Aorta (tissue), 5 donors: ENCODE results near the gene ARFGEF3. TPM values are rescaled to one million over a fixed set of nuclear protein-coding genes. Genes with fewer than 3 reads are reported as not detected.

ENCODE experiments used
- ATAC-seq: fragments of 200-7000 bp; cut with Tn5 transposase; one replicate; pipeline ENCODE4 v1.9.1; 2022; ENCODE audit warnings: moderate library complexity; ENCODE audit not compliant: low FRiP score
- DNase-seq, 2 donors: peaks; one replicate each; pipeline ENCODE4 v3.0.0-alpha.2; 2020
- H3K27ac ChIP-seq, 2 donors: one replicate each; pipeline ENCODE4 v1.5.1; 2013; ENCODE audit warnings: low read length in 2 of 2, mild to moderate bottlenecking in 2 of 2, moderate library complexity in 2 of 2, control low read depth in 1 of 2, inconsistent platforms in 1 of 2, low read depth in 1 of 2
- H3K27me3 ChIP-seq, 2 donors: one replicate each; pipeline ENCODE4 v1.6.1; 2013; ENCODE audit warnings: control low read depth in 1 of 2, low read length in 1 of 2, mild to moderate bottlenecking in 1 of 2, moderate library complexity in 1 of 2; ENCODE audit not compliant: insufficient read depth in 2 of 2, control insufficient read depth in 1 of 2
- H3K36me3 ChIP-seq, 2 donors: one replicate each; pipeline ENCODE4 v1.6.1; 2013; ENCODE audit warnings: control low read depth in 1 of 2, low read length in 1 of 2, mild to moderate bottlenecking in 1 of 2; ENCODE audit not compliant: insufficient read depth in 2 of 2, control insufficient read depth in 1 of 2
- H3K4me1 ChIP-seq, 2 donors: one replicate each; pipeline ENCODE4 v1.6.1; 2013; ENCODE audit warnings: low read length in 2 of 2, control low read depth in 1 of 2, mild to moderate bottlenecking in 1 of 2, moderate library complexity in 1 of 2; ENCODE audit not compliant: insufficient read depth in 2 of 2, control insufficient read depth in 1 of 2
- H3K4me3 ChIP-seq, 2 donors: one replicate each; pipeline ENCODE4 v1.5.1; 2013; ENCODE audit warnings: low read length in 2 of 2, control low read depth in 1 of 2, mild to moderate bottlenecking in 1 of 2
- H3K9me3 ChIP-seq: one replicate; pipeline ENCODE4 v1.6.1; 2013; ENCODE audit warnings: mild to moderate bottlenecking, low read length; ENCODE audit not compliant: control insufficient read depth
- WGBS, 2 donors: extraction: QIAGEN DNeasy Blood & Tissue Kit; methylation state at CpG; one replicate each; pipeline ENCODE4 v1.1.7; 2013; 5-methylcytosine and 5-hydroxymethylcytosine counted together
- intact Hi-C, 2 donors: fragments of 100-400 bp; cut with DNase I; formaldehyde crosslinking; loops; one replicate each; pipeline versions ENCODE4 v1.14.2 to v1.15.0; 2022
- polyA plus RNA-seq, 2 donors: library from polyadenylated mRNA; stranded (reverse); fragments of 200-250 nt; gene quantifications; one replicate each; pipeline ENCODE4 v1.2.3, GENCODE V29; 2013
- total RNA-seq, 2 donors: library from RNA; stranded (reverse); fragmentation: NEBNext Ultra II Directional; extraction: Animal tissue kit (Norgen Biotek cat#: 25700); gene quantifications; one replicate each; pipeline ENCODE4 v1.2.1, GENCODE V29; 2021
- donor health status: healthy with polysubstance abuse.
- donor health status: Bipolar disorder and iron deficiency.
- donor health status: DM: no; HTN: no; CAD: no.
- donor health status: DM: no; HTN: no; CAD: no.
- donor health status: DM: yes; HTN: yes; CAD: no.

ARFGEF3 gene
- total and polyA plus RNA-seq, 4 donors, result 0.10 to 2.5 (median 0.87) TPM

GRCh38 chr6:138334963-138335362 is 173.2 kb downstream of the ARFGEF3 start:
- intact Hi-C loops, result no loop called here
- Histone ChIP-seq H3K36me3 (no peaks in the 10 kb centered on the region), H3K4me1 (no peaks in the 10 kb centered on the region), H3K27ac (no peak overlapping the region), H3K4me3 (no peak overlapping the region), H3K9me3 (no peaks in the 10 kb centered on the region), H3K27me3 (no peaks in the 10 kb centered on the region)
- DNase-seq (no peak), ATAC-seq (no peak)
- 91 to 96% methylated on average over 14 of the region's 14 CpGs for WGBS, 2 donors

- Histone ChIP-seq H3K36me3 (no peaks in the 10 kb centered on the region), H3K27ac (no peak overlapping the region), H3K4me1 (no peaks in the 10 kb centered on the region), H3K27me3 (no peaks in the 10 kb centered on the region), H3K9me3 (no peaks in the 10 kb centered on the region), H3K4me3 (no peak overlapping the region)
- ATAC-seq (no peak), DNase-seq (no peak)
- intact Hi-C loops, result no loop called here
- 90 to 99% methylated on average over 8 of the region's 8 CpGs for WGBS, 2 donors
These were observed 174.5 kb downstream of the ARFGEF3 start for GRCh38 chr6:138336221-138336620.

DNA sequence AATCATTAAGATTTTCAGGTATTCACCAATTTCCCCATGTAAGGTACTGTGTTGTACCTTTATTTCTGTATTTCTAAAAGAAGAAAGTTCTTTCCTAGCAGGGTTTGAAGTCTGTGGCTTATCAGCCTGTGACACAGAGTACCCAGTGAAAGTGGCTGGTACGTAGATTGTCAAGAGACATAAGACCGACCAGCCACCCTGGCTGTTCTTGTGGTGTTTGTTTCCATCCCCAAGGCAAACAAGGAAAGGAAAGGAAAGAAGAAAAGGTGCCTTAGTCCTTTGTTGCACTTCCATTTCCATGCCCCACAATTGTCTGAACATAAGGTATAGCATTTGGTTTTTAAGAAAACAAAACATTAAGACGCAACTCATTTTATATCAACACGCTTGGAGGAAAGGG is 175.3 kb downstream of the ARFGEF3 start:
- no peaks in the 10 kb centered on the region for H3K36me3 ChIP-seq
- DNase-seq (no peak), ATAC-seq (no peak)
- intact Hi-C loops, result no loop called here
- H3K4me1 ChIP-seq, result no peaks in the 10 kb centered on the region
- H3K9me3 ChIP-seq, result no peaks in the 10 kb centered on the region
- H3K27me3 ChIP-seq, result no peaks in the 10 kb centered on the region
- 90 to 95% methylated on average over 4 of the region's 4 CpGs for WGBS, 2 donors
- H3K27ac ChIP-seq, result no peak overlapping the region
- no peak overlapping the region for H3K4me3 ChIP-seq

- Histone ChIP-seq H3K27ac (no peak overlapping the region), H3K4me1 (no peaks in the 10 kb centered on the region), H3K36me3 (no peaks in the 10 kb centered on the region), H3K9me3 (no peaks in the 10 kb centered on the region), H3K27me3 (no peaks in the 10 kb centered on the region), H3K4me3 (no peak overlapping the region)
- intact Hi-C loops, result no loop called here
- no peak for DNase-seq
- ATAC-seq, result no peak
- WGBS, 2 donors, result 38 to 83% methylated on average over 1 of the region's 1 CpG
These were observed 177.3 kb downstream of the ARFGEF3 start for GRCh38 chr6:138339024-138339423.

DNA sequence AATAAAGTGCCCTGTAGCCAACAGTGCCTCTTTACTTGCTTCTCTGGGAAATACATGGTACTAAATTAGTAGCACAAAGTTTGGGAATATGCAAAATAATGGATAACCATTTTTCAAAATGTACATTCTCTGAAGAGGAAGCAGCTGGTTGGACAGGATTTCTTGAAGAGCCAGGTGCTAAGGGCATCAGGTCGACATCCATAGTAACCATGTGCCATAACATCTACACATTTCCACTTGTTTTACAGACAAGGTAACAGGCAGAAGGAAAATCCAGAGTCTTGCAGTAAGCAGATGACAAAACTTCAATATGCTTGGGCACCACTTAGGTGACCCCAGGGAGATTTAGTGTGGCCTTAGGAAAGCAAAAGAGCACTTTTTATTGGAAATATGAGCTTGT is 179.4 kb downstream of the ARFGEF3 start:
- intact Hi-C loops, result no loop called here
- DNase-seq (no peak), ATAC-seq (no peak)
- no peaks in the 10 kb centered on the region for H3K9me3 ChIP-seq
- no peaks in the 10 kb centered on the region for H3K27me3 ChIP-seq
- WGBS, 2 donors, result 83 to 90% methylated on average over 1 of the region's 1 CpG
- no peaks in the 10 kb centered on the region for H3K4me1 ChIP-seq
- no peak overlapping the region for H3K4me3 ChIP-seq
- H3K36me3 ChIP-seq, result no peaks in the 10 kb centered on the region
- no peak overlapping the region for H3K27ac ChIP-seq

- no peaks in the 10 kb centered on the region for H3K27me3 ChIP-seq
- no peaks in the 10 kb centered on the region for H3K36me3 ChIP-seq
- no peaks in the 10 kb centered on the region for H3K9me3 ChIP-seq
- intact Hi-C loops, result no loop called here
- no peak overlapping the region for H3K4me3 ChIP-seq
- no peaks in the 10 kb centered on the region for H3K4me1 ChIP-seq
- ATAC-seq (no peak), DNase-seq (no peak)
- H3K27ac ChIP-seq, result no peak overlapping the region
These were observed 181.4 kb downstream of the ARFGEF3 start for GRCh38 chr6:138343112-138343511.

DNA sequence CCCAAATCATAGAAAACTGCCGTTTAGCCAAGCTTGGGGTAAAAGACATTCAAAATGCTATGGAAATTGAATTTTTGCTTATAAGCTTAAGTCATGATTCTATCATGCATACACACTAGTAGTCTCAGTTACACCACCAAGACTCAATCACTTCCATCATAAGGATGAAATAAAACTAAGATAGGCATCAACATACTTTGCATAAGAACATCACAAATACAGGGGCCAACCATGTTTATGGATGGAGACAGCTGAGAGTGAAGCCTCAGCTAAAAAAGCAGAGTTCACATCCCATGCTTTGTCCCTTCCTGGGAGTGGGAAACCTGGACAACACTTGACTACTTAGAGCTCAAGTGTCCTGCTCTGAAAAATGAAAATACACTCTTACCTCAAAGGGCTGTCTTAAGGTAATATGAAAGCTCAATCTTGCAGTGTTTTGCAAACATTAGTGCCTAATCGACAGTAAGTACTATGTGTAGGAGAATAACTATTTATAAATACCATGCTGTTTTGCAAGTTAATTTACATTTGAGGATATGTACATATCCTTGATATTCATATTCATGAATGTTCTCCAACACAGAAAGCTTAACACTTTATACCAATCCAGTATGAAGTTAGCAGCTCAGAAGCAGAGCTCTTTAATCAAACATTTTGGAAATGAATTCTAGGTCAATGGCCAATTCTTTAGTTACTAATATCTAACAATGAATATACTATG is 184.0 kb downstream of the ARFGEF3 start:
- DNase-seq (no peak), ATAC-seq (no peak)
- 70% methylated on average over 2 of the region's 2 CpGs for whole genome bisulfite sequencing, 2 donors
- no peak overlapping the region for H3K27ac ChIP-seq
- no peaks in the 10 kb centered on the region for H3K9me3 ChIP-seq
- no peak overlapping the region for H3K4me3 ChIP-seq
- no peaks in the 10 kb centered on the region for H3K27me3 ChIP-seq
- intact Hi-C loops, result no loop called here
- H3K36me3 ChIP-seq, result no peaks in the 10 kb centered on the region
- no peaks in the 10 kb centered on the region for H3K4me1 ChIP-seq

GRCh38 chr6:138346302-138347195 is 184.8 kb downstream of the ARFGEF3 start:
- intact Hi-C loops, result no loop called here
- Histone ChIP-seq H3K9me3 (no peaks in the 10 kb centered on the region), H3K4me3 (no peak overlapping the region), H3K4me1 (no peaks in the 10 kb centered on the region), H3K27ac (no peak overlapping the region), H3K27me3 (no peaks in the 10 kb centered on the region), H3K36me3 (no peaks in the 10 kb centered on the region)
- DNase-seq (no peak), ATAC-seq (no peak)
- 27 to 39% methylated on average over 2 of the region's 2 CpGs for WGBS, 2 donors

DNA sequence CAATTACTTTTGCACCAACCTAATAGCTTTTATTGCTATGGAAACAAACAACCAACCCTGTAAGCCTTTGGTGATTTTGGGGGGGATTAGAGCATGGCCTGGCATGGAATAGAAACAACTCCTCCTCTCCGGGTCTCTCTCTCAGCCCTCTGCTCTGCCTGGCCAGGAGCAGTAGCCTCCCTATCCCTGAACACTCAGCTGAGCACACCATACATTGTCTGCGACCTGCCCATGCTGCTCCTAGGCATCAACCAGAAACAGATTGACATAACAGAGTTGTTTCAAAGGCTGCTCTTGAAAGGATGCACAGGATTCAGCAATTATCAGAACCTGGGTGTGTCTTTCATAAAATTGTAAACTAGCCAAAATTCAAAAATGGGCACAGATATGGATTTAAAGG is 186.1 kb downstream of the ARFGEF3 start:
- no peaks in the 10 kb centered on the region for H3K36me3 ChIP-seq
- H3K4me3 ChIP-seq, result no peak overlapping the region
- H3K9me3 ChIP-seq, result no peaks in the 10 kb centered on the region
- DNase-seq (no peak), ATAC-seq (no peak)
- intact Hi-C loops, result no loop called here
- H3K4me1 ChIP-seq, result no peaks in the 10 kb centered on the region
- H3K27me3 ChIP-seq, result no peaks in the 10 kb centered on the region
- H3K27ac ChIP-seq, result no peak overlapping the region
- whole genome bisulfite sequencing, 2 donors, result 56 to 61% methylated on average over 2 of the region's 2 CpGs
